GM23338 (cell line): ENCODE results near the gene TP53. TPM values are rescaled to one million over a fixed set of nuclear protein-coding genes. Genes with fewer than 3 reads are reported as not detected.

Source experiments
- ATAC-seq: fragments of 200-7000 bp; cut with Tn5 transposase; 3 replicates; pipeline ENCODE4 v1.9.1; 2020
- DNase-seq: peaks from one replicate; pipeline ENCODE4 v3.0.0-alpha.2; 2015; ENCODE audit warnings: low spot score
- H2AFZ ChIP-seq: fragments of 200-600 bp; sonication (generic); 2 replicates; pipeline ENCODE4 v1.8.0; 2016; ENCODE audit warnings: antibody characterized with exemption, mild to moderate bottlenecking, moderate library complexity
- H3F3A ChIP-seq: fragments of 200-600 bp; sonication (generic); replicated peaks from 2 replicates; pipeline ENCODE4 v1.8.0; 2017; ENCODE audit warnings: antibody characterized with exemption, mixed run types, low read depth
- H3K27ac ChIP-seq: fragments of 200-600 bp; sonication (generic); 2 replicates; pipeline ENCODE4 v1.6.1; 2016; ENCODE audit warnings: low read depth
- H3K27me3 ChIP-seq: fragments of 200-600 bp; sonication (generic); 2 replicates; pipeline ENCODE4 v1.8.0; 2016; ENCODE audit warnings: mild to moderate bottlenecking, mixed run types, moderate library complexity; ENCODE audit not compliant: insufficient read depth
- H3K36me3 ChIP-seq: fragments of 200-600 bp; sonication (generic); 2 replicates; pipeline ENCODE4 v1.8.0; 2016; ENCODE audit warnings: mild to moderate bottlenecking; ENCODE audit not compliant: insufficient read depth
- H3K4me1 ChIP-seq: fragments of 200-600 bp; sonication (generic); 2 replicates; pipeline ENCODE4 v1.8.0; 2016; ENCODE audit warnings: mild to moderate bottlenecking, moderate library complexity; ENCODE audit not compliant: insufficient read depth
- H3K4me2 ChIP-seq: fragments of 200-600 bp; sonication (generic); 2 replicates; pipeline ENCODE4 v1.7.1; 2017; ENCODE audit warnings: mixed run types
- H3K4me3 ChIP-seq: fragments of 200-600 bp; sonication (generic); 2 replicates; pipeline ENCODE4 v1.6.1; 2016; ENCODE audit warnings: mixed run types
- H3K79me2 ChIP-seq: fragments of 200-600 bp; sonication (generic); replicated peaks from 2 replicates; pipeline ENCODE4 v1.8.0; 2017; ENCODE audit warnings: mild to moderate bottlenecking; ENCODE audit not compliant: insufficient read depth
- H3K9me2 ChIP-seq: fragments of 200-600 bp; sonication (generic); 2 replicates; pipeline ENCODE4 v1.8.0; 2017; ENCODE audit not compliant: insufficient read depth
- H4K20me1 ChIP-seq: fragments of 200-600 bp; sonication (generic); replicated peaks from 2 replicates; pipeline ENCODE4 v1.8.0; 2017; ENCODE audit warnings: mild to moderate bottlenecking; ENCODE audit not compliant: insufficient read depth
- H3K27ac Mint-ChIP-seq: 2 replicates; pipeline ENCODE4 v1.8.0; 2020; ENCODE audit warnings: inconsistent platforms, mild to moderate bottlenecking, moderate library complexity, mixed read lengths
- H3K27me3 Mint-ChIP-seq: 3 replicates; pipeline ENCODE4 v1.8.0; 2022; ENCODE audit warnings: low read depth, mild to moderate bottlenecking, moderate library complexity, mixed read lengths, inconsistent platforms; ENCODE audit not compliant: insufficient read depth, poor library complexity
- H3K36me3 Mint-ChIP-seq: 3 replicates; pipeline ENCODE4 v1.8.0; 2021; ENCODE audit warnings: low read depth, mild to moderate bottlenecking, inconsistent platforms, moderate library complexity, mixed read lengths
- H3K4me1 Mint-ChIP-seq: 3 replicates; pipeline ENCODE4 v1.8.0; 2020; ENCODE audit warnings: mild to moderate bottlenecking, inconsistent platforms, mixed read lengths
- H3K4me3 Mint-ChIP-seq: 3 replicates; pipeline ENCODE4 v1.8.0; 2021; ENCODE audit warnings: moderate library complexity, mild to moderate bottlenecking, inconsistent platforms, mixed read lengths
- H3K9me3 Mint-ChIP-seq: 3 replicates; pipeline ENCODE4 v1.8.0; 2020; ENCODE audit warnings: moderate library complexity, mild to moderate bottlenecking, inconsistent platforms, mixed read lengths
- CREB1 ChIP-seq: fragments of 250-450 bp; sonication (Bioruptor Pico); IDR thresholded peaks from 2 replicates; pipeline ENCODE4 v1.5.0; 2020; ENCODE audit warnings: low read depth, mild to moderate bottlenecking, moderate library complexity
- EZH2 ChIP-seq: fragments of 200-600 bp; sonication (generic); IDR thresholded peaks from one replicate; pipeline ENCODE4 v1.8.0; 2017; ENCODE audit warnings: antibody characterized with exemption, mild to moderate bottlenecking, low read depth; ENCODE audit not compliant: unreplicated experiment
- EZH2phosphoT487 ChIP-seq: fragments of 200-600 bp; sonication (generic); IDR thresholded peaks from one replicate; pipeline ENCODE4 v1.8.1; 2018; ENCODE audit warnings: antibody characterized with exemption; ENCODE audit not compliant: unreplicated experiment
- JUNB ChIP-seq: IDR thresholded peaks from one replicate; pipeline ENCODE4 v1.6.1; 2016; ENCODE audit warnings: antibody characterized with exemption; ENCODE audit not compliant: unreplicated experiment
- NANOG ChIP-seq: IDR thresholded peaks from 2 replicates; pipeline ENCODE4 v1.6.1; 2016; ENCODE audit warnings: antibody characterized with exemption, borderline replicate concordance
- POLR2AphosphoS5 ChIP-seq: IDR thresholded peaks from 2 replicates; pipeline ENCODE4 v1.6.1; 2016; ENCODE audit warnings: antibody characterized with exemption, low read depth
- REST ChIP-seq: IDR thresholded peaks from one replicate; pipeline ENCODE4 v1.6.1; 2018; ENCODE audit warnings: antibody characterized with exemption; ENCODE audit not compliant: unreplicated experiment
- ZNF331 ChIP-seq: fragments of 250-450 bp; sonication (Bioruptor Pico); IDR thresholded peaks from 2 replicates; pipeline ENCODE4 v1.5.0; 2020; ENCODE audit warnings: low read depth, mild to moderate bottlenecking, moderate library complexity
- polyA plus RNA-seq: library from polyadenylated mRNA; unstranded; fragments of >200 nt; fragmentation: Nextera tagmentation; extraction: Ambion mirVana; gene quantifications from 2 replicates; pipeline ENCODE4 v1.2.1, GENCODE V29; 2016
- total RNA-seq: library from RNA; depleted of rRNA; stranded (reverse); fragments of >200 nt; shearing (Covaris generic); gene quantifications from 2 replicates; pipeline ENCODE4 v1.2.3, GENCODE V29; 2014
- TF ChIP-seq, protein P1 (sequence below): IDR thresholded peaks from 2 replicates; pipeline ENCODE4 v1.6.1; 2016; ENCODE audit warnings: antibody characterized with exemption

TP53 gene
- total and polyA plus RNA-seq, 2 experiments from 2014 or later, result 119 to 154 TPM

GRCh38 chr17:7686222-7687071 is 843 bp downstream of the TP53 start:
- H3K27ac Mint-ChIP-seq, result peak overlapping the region; percentile 100
- Histone ChIP-seq H3K4me3 (peak overlapping the region; percentile 88), H3K4me1 (peaks cover 22% of the 10 kb centered on the region), H3F3A (peaks cover 20% of the 10 kb centered on the region), H3K36me3 (no peaks in the 10 kb centered on the region), H3K9me2 (no peaks in the 10 kb centered on the region), H3K4me2 (peak overlapping the region; percentile 83), H3K79me2 (peaks cover 69% of the 10 kb centered on the region), H2AFZ (no peak overlapping the region), H3K27me3 (no peaks in the 10 kb centered on the region), H4K20me1 (peaks cover 25% of the 10 kb centered on the region), H3K27ac (peak overlapping the region; percentile 99)
- ATAC-seq (peak; percentile 35), DNase-seq (peak; percentile 89)
- H3K4me3 Mint-ChIP-seq, result peak overlapping the region; percentile 96
- peaks cover 36% of the 10 kb centered on the region for H3K27me3 Mint-ChIP-seq
- H3K9me3 Mint-ChIP-seq, result no peaks in the 10 kb centered on the region; the same call in 2 of the 3 replicates
- peaks cover 31% of the 10 kb centered on the region for H3K4me1 Mint-ChIP-seq
- H3K36me3 Mint-ChIP-seq, result peaks cover 51% of the 10 kb centered on the region
- TF ChIP-seq JUNB, result no peak
- no peak for TF ChIP-seq NANOG
- TF ChIP-seq CREB1 (CRISPR knock-in tag), result no peak
- TF ChIP-seq POLR2AphosphoS5, result peak; percentile 84
- no peak for TF ChIP-seq ZNF331
- TF ChIP-seq, protein P1, sequence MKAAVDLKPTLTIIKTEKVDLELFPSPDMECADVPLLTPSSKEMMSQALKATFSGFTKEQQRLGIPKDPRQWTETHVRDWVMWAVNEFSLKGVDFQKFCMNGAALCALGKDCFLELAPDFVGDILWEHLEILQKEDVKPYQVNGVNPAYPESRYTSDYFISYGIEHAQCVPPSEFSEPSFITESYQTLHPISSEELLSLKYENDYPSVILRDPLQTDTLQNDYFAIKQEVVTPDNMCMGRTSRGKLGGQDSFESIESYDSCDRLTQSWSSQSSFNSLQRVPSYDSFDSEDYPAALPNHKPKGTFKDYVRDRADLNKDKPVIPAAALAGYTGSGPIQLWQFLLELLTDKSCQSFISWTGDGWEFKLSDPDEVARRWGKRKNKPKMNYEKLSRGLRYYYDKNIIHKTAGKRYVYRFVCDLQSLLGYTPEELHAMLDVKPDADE, result no peak
- no peak for TF ChIP-seq EZH2phosphoT487
- TF ChIP-seq REST, result no peak

- H3K4me1 ChIP-seq, result peaks cover 22% of the 10 kb centered on the region
- ATAC-seq, result peak; percentile 57
- H3K4me3 Mint-ChIP-seq, result peak overlapping the region; percentile 96
Observed at GRCh38 chr17:7685533-7686221, 1.6 kb downstream of the TP53 start.

More at GRCh38 chr17:7685533-7686221, 1.6 kb downstream of the TP53 start:
- TF ChIP-seq POLR2AphosphoS5, result peak; percentile 63
- TF ChIP-seq, protein P1, result 0 out of 2 replicates have a peak, but pooled peaks have one; percentile 29
- no peak for TF ChIP-seq JUNB
- TF ChIP-seq CREB1 (CRISPR knock-in tag), result peak; percentile 31; the same call in 1 of the 2 replicates
- no peak for TF ChIP-seq EZH2
- H3K27ac Mint-ChIP-seq, result peak overlapping the region; percentile 100
- Histone ChIP-seq H3K4me2 (peak overlapping the region; percentile 90), H3K36me3 (no peaks in the 10 kb centered on the region), H3K9me2 (no peaks in the 10 kb centered on the region), H3K4me3 (peak overlapping the region; percentile 88), H3K27me3 (no peaks in the 10 kb centered on the region), H2AFZ (no peak overlapping the region), H3F3A (peaks cover 20% of the 10 kb centered on the region), H4K20me1 (peaks cover 27% of the 10 kb centered on the region), H3K79me2 (peaks cover 76% of the 10 kb centered on the region), H3K27ac (peak overlapping the region; percentile 99)
- peak; percentile 98 for DNase-seq
- H3K27me3 Mint-ChIP-seq, result peaks cover 36% of the 10 kb centered on the region
- no peaks in the 10 kb centered on the region; the same call in 2 of the 3 replicates for H3K9me3 Mint-ChIP-seq
- peaks cover 31% of the 10 kb centered on the region for H3K4me1 Mint-ChIP-seq
- peaks cover 48% of the 10 kb centered on the region for H3K36me3 Mint-ChIP-seq
